CD4-positive, alpha-beta T cell treated with Interleukin-15 for 4 hours (primary cell): ENCODE measurements around the gene NCOA6.
"Not testable (repeated sequence)": the region's sequence is repeated elsewhere in the genome, so short reads cannot be mapped to it uniquely, and the experiment has no call there.

Experiments
- DNase-seq: peaks from one replicate; pipeline ENCODE4 v3.0.0-alpha.2; 2020; ENCODE audit warnings: low spot score

NCOA6 gene

DNA sequence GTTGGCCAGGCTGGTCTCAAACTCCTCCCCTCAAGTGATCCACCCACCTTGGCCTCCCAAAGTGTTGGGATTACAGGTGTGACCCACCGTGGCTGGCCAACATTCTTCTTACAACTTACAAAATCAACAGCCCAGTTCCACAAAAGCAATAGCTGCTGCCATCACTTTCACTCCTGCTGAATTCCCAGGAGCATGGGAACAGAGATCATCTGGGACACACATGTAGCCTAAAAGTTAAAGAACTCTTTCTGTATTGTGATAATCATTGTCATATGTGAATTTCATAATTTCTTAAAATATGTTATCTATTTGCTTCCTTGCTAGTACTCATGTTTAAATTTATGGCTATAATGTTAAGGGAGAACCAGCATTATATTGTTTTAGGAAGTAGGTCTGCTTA lies 51.7 kb downstream of the NCOA6 start:
- no peak for DNase-seq

DNA sequence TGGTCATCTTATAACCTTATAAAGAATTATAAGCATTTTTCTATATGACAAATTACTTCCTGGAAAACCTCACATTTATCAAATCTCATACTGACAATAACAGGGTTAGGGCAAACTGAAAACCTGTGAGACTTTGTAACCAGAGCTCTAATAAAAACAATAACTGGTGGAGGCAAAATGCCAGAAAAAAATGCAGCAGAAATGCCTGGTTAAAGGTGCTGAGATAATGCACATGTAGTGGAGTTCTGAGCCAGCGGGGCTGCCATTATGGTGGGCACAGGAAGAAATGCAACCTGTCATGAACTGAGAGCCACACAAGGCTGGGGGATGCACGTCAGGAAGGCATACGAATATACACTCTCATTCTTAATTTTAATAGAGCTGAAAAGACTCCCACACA lies 53.0 kb downstream of the NCOA6 start:
- DNase-seq: no peak

DNA sequence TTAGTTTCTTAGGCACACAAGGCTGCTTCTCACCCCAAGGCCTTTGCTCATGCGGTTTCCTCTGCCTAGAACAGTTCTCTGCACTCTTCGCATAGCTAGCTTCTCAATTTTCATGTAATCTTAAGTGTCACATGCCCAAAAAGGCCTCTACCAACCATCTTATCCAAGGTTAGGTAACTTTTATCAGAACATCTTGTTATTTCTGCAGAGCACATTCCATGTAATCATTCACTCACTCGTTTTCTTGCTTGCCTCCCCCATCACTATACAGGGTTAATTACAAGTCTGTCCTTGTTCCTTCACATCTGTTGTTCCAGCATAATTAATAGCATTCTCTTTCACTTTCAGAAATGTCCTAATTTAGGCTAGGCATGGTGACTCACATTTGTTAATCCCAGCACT lies 53.8 kb downstream of the NCOA6 start:
- no peak for DNase-seq

DNA sequence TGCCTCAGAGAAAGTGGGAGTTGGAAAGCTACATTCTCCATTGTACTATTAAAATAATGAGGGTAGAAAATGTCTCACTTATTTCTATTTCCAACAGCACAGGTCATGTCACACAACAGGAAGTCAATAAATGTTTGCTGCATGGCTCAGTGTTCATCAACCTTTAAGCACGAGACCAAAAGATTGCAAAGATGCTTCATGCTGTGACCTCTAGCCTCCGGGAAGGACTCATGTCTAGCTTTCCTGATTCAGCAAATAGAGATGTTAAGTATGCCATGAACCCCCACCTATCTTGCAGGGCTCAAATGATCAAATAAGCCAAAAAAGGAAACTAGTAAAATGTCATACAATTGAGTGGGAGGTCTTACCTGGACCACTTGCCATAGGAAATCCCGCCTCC lies 57.4 kb downstream of the NCOA6 start:
- no peak for DNase-seq

DNA sequence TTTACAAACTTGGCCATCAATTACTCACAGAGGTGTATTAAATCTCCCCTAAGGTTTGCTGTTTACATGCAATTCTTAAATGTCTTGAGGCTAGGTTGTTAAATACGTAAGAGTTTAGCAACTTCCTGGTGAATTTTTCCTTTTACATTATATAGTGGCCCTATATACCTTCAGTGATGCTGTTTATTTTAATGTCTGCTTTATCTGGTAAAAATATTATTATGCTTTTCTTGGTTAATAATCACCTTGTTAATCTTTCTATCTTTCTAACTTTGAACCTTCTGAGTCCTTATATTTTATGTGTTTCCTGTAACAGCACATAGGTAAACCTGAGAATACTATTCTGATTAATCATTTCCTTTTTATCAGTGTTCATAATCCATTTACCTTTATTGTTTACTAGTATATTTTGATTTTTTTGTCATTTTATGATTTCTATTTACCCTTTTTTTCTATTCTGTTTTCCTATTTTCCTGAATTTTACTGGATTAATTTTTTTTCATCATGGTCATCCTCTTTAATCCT lies 63.4 kb downstream of the NCOA6 start:
- no peak for DNase-seq

DNA sequence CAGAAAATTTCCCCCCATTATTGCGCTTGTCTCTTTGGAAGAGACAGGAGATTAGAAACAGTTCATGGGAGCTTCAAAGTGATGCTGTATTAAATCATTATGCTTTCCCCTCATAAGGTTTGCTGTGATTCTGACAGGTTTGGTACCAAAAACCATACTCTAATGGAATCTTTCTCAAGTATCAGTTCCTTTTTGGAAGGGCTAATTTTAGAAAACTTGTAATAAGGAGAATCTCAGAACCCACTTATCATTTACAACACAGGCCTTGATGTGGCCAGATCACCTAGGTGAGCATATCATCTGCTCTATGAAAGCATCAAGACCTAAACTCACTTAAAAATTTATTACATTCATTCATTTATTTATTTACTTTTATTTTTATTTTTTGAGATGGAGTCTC lies 70.1 kb downstream of the NCOA6 start:
- DNase-seq: no peak

DNA sequence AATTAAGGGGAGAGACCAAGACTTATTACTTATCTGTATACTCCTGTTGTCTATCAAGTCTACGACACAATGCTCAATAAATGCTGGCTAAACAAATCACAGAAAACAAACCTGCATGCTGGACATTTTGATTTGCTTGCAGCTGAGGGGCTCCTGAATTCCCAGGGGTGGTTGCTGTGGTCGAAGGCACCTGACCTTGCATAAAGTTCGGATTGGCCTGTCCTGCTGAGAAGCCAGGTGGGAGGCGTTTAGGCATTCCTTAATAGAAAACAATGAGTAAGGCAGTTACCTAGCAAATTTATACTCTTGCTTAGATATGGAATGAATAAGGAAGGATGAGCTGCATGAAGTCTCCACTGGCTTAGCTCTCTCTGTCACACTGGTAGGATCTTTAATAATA lies 70.8 kb downstream of the NCOA6 start:
- DNase-seq: no peak

DNA sequence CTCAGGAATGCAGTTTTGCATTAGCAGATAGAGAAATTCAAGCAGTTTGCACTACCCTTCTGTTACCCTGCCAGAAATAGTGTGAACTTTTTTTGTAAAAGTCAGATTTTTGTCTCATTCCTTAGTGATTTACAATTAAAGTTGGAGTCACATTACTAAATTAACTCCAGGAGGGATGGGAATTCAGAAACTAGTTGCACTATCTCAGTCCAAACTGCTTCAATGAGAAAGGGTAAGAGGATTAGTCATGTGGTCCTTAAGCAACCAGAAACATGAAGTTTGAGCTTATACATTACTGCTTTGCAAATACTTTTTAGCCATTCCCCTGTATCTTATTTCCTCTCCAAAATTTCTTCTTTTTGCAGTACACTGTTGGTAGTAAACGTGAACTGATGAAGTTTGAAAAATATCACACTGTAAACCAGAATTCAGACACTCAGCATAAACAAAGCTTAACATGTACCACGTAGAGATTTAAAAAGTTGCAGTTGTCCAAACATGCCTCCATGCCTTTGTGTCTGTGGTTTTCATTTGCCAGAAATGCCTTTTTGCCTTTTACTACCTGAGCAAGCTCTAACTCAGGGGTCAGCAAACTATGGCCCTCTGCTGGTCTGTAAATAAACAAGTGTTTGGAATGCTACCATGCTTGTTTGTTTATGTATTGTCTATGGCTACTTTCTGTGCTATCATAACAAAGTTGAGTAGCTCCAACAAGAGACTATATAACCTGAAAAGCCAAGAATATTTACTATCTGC lies 71.6 kb downstream of the NCOA6 start:
- no peak for DNase-seq

DNA sequence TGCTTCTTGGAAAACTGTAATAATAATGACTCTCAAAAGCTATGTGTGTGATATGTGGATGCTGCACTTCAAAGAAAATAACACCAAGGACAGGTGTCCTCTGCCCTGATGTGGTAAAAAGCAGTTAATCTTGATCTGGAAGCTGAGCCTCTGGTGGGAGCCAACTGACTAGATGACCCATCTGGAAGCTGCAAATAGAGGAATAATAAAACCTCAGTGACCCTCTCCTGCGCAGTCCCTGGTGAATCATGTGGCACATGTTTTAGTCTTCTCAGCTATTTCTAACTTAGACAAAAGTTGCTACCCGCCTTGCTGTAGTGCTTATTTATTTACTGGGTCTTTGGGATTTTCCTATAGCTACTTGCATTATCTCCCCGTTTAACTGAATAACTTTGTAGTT lies 74.0 kb downstream of the NCOA6 start:
- no peak for DNase-seq

DNA sequence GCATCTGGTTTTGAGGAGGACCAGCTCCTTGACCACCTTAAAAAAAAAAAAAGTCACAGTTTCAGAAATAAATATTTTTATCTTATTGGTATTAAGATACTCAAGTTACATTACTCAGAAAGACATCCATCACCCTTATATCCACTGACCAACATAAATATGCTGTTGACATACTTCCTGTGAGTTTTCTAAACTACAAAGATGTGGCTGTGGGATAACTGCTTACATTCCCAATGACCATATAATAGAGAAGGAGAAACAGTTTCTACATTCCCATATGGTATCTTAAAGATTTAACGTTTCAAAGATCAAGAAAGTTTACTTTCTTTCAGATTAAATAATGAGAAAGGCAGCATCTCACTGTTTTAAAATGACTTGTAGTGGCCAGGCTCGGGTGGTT lies 75.0 kb downstream of the NCOA6 start:
- no peak for DNase-seq

DNA sequence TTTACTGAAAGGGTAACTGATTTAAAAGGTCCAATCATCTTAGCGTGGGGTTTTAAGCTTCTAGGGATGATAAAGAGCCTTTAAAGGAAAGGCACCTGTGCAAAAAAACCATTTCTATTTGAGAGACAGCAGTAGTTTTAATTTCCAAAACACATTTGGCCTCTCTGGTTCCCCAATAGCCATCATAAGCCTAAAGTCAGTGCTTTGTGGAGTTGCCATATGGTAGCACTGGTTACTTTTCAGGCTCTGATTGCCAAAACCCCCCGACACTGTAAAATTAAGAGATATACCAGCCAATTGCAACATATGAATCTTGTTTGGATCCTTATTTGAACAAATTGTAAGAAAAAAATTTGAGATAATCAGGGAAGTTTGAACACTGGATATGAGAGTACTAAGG lies 76.7 kb downstream of the NCOA6 start:
- no peak for DNase-seq

DNA sequence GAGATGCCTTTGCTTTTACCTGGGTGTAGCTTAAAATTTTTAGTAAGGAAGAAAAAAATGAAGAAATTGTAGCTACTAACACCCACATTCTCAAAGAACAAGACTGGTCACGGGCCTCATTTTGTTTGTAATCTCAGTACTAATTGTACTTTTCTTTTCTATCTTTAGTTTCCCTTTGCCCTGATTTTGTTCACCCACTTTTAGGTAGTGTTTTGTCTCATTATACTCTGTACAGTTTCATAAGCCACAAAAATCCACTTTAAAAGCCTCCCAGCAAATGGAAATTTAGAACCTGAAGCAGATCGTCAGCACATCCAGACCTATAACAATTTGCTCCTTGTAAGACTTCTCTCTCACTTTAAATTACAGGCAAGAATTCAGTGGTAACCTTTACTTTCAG lies 78.0 kb downstream of the NCOA6 start:
- DNase-seq: no peak

DNA sequence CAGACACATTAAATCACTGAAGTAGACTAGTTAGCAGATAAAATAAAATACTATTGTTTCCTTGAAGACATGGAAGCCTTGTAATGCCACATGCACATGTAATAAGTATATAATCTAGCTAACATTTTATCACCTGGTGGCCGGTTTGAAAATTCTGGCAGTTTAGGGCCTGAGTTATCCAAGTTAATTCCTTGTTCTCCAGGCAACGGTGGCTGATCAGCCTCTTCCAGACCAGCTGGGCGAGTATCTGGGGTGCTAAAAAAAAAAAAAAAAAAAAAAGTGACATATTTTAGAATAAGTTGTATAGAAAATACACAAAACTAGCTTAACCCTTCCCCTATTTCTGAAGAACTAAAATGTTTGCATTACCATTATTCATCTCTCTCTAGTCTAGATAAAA lies 78.8 kb downstream of the NCOA6 start:
- DNase-seq: no peak

DNA sequence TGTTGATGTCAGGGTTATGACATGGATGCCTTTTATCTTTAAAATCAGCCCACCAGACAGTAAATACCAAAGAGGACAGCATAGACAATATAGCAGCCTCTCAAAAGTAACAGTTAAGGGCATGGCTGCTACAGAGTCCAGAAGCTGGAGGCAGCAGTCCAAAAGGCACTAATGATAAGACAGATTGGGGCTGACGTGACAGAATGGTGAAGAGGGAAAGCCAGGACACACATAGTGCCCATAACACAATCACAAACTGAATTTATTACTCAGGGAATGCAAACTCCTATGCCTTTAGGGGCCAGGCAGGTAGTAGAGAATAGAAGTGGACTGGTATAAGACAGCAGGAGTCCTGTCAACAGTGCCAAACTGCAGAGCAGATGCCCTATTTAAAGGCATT lies 80.6 kb downstream of the NCOA6 start:
- no peak for DNase-seq

DNA sequence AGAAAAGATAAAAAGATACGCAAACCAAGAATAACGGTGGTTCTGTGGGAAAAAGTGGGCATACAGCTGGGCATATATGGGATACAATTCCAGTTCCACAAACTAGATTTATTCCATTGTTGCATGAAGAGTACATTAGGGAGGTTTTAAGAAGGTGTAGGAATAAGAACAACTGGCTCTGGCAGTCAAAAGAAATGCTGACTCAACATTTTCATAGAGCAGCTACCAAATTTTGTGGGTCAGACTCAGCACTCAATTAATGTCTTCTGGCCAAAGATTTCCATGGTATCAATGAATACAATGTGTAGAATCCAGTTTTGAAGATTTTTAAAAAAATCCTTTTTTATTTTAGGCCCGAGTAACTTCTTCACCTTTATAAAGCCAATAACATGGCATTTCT lies 81.1 kb downstream of the NCOA6 start:
- no peak for DNase-seq

DNA sequence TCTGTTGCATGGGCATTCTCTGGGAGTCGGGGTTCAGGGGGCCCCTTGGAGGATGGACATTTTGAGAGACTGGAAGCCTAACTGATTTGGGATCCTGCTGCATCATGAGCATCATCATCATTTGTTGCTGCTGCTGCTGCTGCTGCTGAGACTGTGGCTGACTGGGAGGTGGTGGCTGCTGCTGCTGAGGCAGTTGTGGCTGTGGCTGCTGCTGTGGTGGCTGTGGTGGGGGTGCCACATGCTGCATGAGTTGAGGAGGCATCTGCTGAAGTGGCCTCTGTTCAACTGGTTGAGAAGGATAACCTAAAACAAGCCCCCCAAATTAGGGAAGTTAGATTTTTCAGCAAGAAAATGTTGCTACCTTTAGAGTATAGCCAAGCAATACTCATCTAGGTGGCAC lies 82.4 kb downstream of the NCOA6 start:
- no peak for DNase-seq

DNA sequence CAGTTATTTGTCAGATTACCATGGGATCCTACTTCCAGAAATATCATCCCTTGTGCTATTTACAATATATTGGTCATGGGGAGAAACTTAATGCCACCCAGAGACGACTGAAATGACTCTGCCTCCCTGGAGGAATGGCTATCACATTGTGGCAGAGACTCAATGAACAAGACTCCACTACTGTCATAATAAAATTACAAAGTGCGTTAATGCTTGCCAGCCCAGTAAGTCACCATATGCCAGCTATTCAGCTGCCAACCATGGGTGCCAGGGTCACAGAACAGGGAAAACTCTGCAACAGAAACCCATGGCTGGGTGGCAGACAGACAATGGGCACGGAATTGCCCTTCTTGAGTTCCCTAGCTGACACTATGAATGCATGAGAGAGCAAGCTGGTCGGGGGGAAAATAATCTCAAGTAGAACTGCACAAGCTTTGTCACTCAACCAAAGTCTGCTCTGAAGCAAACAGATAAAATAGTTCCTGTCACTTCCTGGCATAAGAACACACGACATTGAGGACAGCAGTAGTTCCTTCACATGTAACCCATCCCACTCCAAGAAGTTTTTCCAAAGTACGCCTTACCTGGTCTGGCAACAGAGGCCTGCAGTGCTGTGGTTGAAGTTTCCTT lies 89.2 kb downstream of the NCOA6 start:
- DNase-seq: no peak

DNA sequence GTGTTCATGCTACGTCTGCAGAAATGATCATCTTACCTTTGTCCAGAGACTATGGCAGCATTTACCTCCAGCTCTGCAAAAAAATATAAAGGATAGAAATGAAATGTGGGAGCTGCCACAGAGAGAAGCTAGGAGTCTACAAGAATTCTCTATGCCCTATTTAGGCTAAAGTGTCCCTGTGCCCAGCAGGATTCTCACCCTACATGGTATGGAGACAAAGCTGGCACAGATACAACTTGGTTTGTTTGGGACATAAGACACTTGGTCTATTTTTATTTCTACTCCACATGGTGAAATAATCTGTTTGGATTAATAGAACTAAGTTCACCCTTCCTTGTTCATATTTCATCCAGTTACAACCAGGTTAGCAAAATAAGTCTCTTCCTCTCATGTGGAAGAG lies 92.9 kb downstream of the NCOA6 start:
- DNase-seq: no peak

DNA sequence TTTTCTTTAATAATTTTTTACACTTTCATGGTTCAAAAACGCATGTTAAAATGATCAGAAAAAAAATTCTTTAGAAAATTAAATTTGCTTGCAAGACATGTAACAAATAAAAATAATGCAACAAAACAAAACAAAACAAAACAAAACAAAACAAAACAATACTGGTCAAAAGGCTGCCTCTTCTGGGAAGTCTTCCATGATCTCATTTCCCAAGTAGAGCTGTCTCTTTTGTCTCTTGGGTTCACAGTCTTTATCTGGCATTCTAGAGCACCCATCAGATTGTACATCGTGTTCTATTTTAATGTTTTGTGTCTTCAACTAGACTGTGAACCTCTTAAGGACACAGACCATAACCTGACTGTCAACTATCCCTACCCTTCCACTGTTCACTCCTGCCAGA lies 96.0 kb downstream of the NCOA6 start:
- no peak for DNase-seq

DNA sequence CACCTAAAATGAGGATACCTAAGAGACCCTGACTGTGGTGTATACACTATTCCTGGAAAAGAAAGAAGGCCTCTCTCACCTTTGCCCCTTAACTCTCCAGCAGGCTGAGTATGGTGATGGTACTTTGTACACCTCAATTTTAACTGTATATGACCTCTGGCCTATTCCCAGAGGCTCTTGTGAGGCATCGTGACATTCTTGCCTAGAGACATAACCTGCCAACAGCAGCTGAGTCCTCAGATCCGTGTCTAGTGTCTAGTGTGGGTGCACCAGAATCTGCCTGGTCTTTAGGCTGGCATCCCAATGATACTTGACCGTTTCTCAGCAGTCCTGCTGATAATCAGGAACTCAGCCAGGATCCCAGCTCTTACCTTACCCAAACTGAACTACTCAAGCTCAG lies 101.3 kb downstream of the NCOA6 start:
- no peak for DNase-seq

DNA sequence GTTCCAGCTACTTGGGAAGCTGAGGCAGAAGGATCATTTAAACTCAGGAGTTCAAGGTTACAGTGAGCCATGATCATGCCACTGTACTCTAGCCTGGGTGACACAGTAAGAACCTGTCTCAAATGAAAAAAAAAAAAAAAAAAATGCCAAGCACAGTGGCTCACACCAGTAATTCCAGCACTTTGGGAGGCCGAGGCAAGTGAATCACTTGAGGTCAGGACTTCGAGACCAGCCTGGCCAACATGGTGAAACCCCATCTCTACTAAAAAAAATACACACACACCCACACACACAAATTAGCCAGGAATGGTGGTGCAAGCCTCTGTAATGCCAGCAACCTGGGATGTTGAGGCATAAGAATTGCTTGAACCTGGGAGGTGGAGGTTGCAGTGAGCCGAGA lies 102.9 kb downstream of the NCOA6 start:
- not testable (repeated sequence) for DNase-seq

DNA sequence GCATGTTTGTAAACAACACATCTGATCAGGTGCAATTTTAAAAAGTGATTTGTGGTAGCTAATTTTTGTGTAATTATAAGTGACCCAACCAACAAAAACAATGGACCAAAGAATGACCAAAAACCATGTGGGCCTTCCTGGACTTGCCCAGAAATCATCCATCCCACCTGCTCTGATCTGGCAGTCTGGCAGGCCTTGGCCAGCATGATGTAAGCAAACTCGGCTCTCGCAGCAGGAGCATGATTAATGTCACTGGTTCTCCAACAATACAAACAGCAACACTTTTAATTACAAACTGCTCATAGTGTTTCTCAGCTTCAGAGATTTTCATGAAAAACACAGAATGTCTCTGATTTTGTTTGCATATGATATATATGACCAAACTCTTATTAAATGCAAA lies 105.2 kb downstream of the NCOA6 start:
- no peak for DNase-seq

DNA sequence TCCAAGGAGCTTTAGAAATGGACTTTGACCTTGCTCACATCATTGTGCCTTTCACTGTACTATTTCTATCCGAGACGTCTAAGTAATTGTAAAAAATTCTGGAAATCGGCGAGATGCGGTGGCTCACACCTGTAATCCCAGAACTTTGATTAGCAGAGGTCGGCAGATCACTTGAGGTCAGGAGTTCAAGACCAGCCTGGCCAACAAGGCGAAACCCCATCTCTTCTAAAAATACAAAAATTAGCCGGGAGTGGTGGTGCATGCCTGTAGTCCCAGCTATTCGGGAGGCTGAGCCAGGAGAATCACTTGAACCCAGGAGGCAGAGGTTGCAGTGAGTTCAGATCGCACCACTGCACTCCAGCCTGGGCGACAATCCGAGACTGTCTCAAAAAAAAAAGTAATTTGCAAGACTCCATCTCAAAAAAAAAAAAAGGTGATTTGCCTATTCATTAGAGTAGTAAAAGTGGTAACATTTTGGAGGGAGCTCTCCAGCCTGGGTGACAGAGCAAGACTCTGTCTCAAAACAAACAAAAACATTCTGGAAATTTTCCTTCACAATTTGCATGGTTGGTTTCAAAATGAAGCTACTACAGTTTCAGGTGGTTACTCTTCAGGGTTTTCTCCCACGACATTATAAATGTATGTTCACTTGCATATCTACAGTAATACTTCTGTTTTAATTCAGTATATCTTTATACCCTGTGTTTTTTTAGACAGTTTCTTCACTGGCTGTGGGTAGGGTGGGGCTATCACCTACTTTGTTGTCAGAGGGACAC lies 106.0 kb downstream of the NCOA6 start:
- DNase-seq: not testable (repeated sequence)
